Colonic mucosa (tissue), 4 donors: Measurements from ENCODE around the gene HCK. TPM values are rescaled to one million over a fixed set of nuclear protein-coding genes. Genes with fewer than 3 reads are reported as not detected.

Experiments
- DNase-seq: peaks from one replicate; pipeline ENCODE4 v3.0.0-alpha.2; 2020
- H3K27ac ChIP-seq: fragments of 200-600 bp; one replicate; pipeline ENCODE4 v1.8.0; 2021
- H3K27me3 ChIP-seq: fragments of 200-600 bp; one replicate; pipeline ENCODE4 v1.8.0; 2021
- H3K36me3 ChIP-seq: fragments of 200-600 bp; one replicate; pipeline ENCODE4 v1.8.0; 2021
- H3K4me1 ChIP-seq: fragments of 200-600 bp; one replicate; pipeline ENCODE4 v1.8.0; 2021; ENCODE audit warnings: mild to moderate bottlenecking
- H3K4me3 ChIP-seq: fragments of 200-600 bp; one replicate; pipeline ENCODE4 v1.8.0; 2021
- H3K9ac ChIP-seq, 2 donors: one replicate each; pipeline ENCODE4 v1.7.0; 2013; ENCODE audit warnings: control low read depth in 2 of 2, low read depth in 2 of 2, low read length in 2 of 2
- H3K9me3 ChIP-seq: fragments of 200-600 bp; one replicate; pipeline ENCODE4 v1.8.0; 2021
- CTCF ChIP-seq: fragments of 200-600 bp; IDR thresholded peaks from one replicate; pipeline ENCODE4 v1.8.0; 2022; ENCODE audit warnings: antibody characterized with exemption, mild to moderate bottlenecking
- intact Hi-C: fragments of 100-400 bp; cut with DNase I; formaldehyde crosslinking; loops from one replicate; pipeline ENCODE4 v1.14.1; 2022
- total RNA-seq, 2 donors: library from RNA; stranded (reverse); fragmentation: NEBNext Ultra II Directional in 1 of 2; extraction: Animal tissue kit (Norgen Biotek cat#: 25700) in 1 of 2; gene quantifications; one replicate each; pipeline ENCODE4 v1.2.1, GENCODE V29; 2021
- donor health status: healthy.
- donor health status: DM: no; HTN: no; CAD: no.
- donor health status: DM: no; HTN: no; CAD: no.

HCK gene
- total RNA-seq, 2 donors from 2014 or later = 3.7 to 6.6 TPM

- H3K27me3 ChIP-seq = no peaks in the 10 kb centered on the region
- no peak overlapping the region for H3K4me3 ChIP-seq
- DNase-seq = no peak
- intact Hi-C loops = no loop called here
- no peaks in the 10 kb centered on the region for H3K9me3 ChIP-seq
- H3K9ac ChIP-seq = no peak overlapping the region
- no peaks in the 10 kb centered on the region for H3K36me3 ChIP-seq
- no peak overlapping the region for H3K27ac ChIP-seq
- TF ChIP-seq CTCF = no peak
- no peaks in the 10 kb centered on the region for H3K4me1 ChIP-seq
Observed at GRCh38 chr20:32127347-32127746, 75.3 kb downstream of the HCK start.

- Histone ChIP-seq H3K9me3 (no peaks in the 10 kb centered on the region), H3K4me3 (no peak overlapping the region), H3K27me3 (no peaks in the 10 kb centered on the region), H3K27ac (no peak overlapping the region), H3K4me1 (no peaks in the 10 kb centered on the region), H3K36me3 (no peaks in the 10 kb centered on the region), H3K9ac (no peak overlapping the region)
- intact Hi-C loops = no loop called here
- DNase-seq = no peak
- no peak for TF ChIP-seq CTCF
Observed at GRCh38 chr20:32128167-32128566, 76.1 kb downstream of the HCK start.

- DNase-seq = no peak
- Histone ChIP-seq H3K9me3 (no peaks in the 10 kb centered on the region), H3K27ac (no peak overlapping the region), H3K36me3 (no peaks in the 10 kb centered on the region), H3K27me3 (no peaks in the 10 kb centered on the region), H3K4me3 (no peak overlapping the region), H3K9ac (no peak overlapping the region), H3K4me1 (no peaks in the 10 kb centered on the region)
- intact Hi-C loops = no loop called here
- TF ChIP-seq CTCF = no peak
Observed at GRCh38 chr20:32129863-32130262, 77.8 kb downstream of the HCK start.

GRCh38 chr20:32130352-32130751 lies 78.3 kb downstream of the HCK start:
- intact Hi-C loops = no loop called here
- H3K4me3 ChIP-seq = no peak overlapping the region
- no peak for DNase-seq
- H3K36me3 ChIP-seq = no peaks in the 10 kb centered on the region
- H3K27me3 ChIP-seq = no peaks in the 10 kb centered on the region
- no peak for TF ChIP-seq CTCF
- no peak overlapping the region for H3K9ac ChIP-seq
- no peak overlapping the region for H3K27ac ChIP-seq
- no peaks in the 10 kb centered on the region for H3K9me3 ChIP-seq
- H3K4me1 ChIP-seq = no peaks in the 10 kb centered on the region

- intact Hi-C loops = no loop called here
- no peaks in the 10 kb centered on the region for H3K9me3 ChIP-seq
- no peaks in the 10 kb centered on the region for H3K27me3 ChIP-seq
- no peak for DNase-seq
- H3K4me1 ChIP-seq = no peaks in the 10 kb centered on the region
- no peak overlapping the region for H3K27ac ChIP-seq
- H3K4me3 ChIP-seq = no peak overlapping the region
- no peak for TF ChIP-seq CTCF
- no peaks in the 10 kb centered on the region for H3K36me3 ChIP-seq
- no peak overlapping the region for H3K9ac ChIP-seq
Observed at GRCh38 chr20:32130965-32131364, 78.9 kb downstream of the HCK start.
